Measurements from ENCODE around the gene TTF2.

DNA sequence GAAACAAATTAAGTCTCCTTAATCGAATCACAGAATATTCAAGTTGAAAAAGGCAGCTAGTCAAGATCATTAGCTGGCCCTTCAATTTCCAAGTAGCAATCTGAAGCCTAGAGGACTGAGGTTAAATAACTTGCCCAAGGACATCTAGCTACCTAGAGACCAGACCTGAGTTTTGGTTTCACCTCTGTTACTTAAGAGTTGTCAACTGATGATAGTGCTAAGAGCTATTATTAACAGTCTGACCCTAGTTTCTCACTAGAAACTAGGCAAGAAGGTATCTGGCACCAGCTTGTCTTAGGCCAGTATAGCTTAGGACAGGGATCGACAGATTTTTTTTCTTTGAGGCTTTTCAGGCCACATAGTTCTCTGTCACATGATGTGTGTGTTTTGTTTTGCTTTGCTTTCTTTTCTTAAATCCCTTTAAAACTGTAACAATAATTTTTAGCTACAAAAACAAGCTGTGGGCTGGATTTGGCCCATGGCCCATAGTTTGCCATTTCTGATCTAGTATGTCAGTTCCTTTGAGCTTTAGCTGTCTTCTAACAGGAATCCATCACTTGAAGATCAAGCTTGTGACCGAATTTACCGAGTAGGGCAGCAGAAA, 38.3 kb downstream of the TTF2 start:
- TF ChIP-seq EZH2 (IDR thresholded peaks at IDR 0.05; ENCODE audit: borderline replicate concordance, low read depth, low read length, poor library complexity, severe bottlenecking) = no peak
- TF ChIP-seq, protein P1, sequence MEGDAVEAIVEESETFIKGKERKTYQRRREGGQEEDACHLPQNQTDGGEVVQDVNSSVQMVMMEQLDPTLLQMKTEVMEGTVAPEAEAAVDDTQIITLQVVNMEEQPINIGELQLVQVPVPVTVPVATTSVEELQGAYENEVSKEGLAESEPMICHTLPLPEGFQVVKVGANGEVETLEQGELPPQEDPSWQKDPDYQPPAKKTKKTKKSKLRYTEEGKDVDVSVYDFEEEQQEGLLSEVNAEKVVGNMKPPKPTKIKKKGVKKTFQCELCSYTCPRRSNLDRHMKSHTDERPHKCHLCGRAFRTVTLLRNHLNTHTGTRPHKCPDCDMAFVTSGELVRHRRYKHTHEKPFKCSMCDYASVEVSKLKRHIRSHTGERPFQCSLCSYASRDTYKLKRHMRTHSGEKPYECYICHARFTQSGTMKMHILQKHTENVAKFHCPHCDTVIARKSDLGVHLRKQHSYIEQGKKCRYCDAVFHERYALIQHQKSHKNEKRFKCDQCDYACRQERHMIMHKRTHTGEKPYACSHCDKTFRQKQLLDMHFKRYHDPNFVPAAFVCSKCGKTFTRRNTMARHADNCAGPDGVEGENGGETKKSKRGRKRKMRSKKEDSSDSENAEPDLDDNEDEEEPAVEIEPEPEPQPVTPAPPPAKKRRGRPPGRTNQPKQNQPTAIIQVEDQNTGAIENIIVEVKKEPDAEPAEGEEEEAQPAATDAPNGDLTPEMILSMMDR (conservative IDR thresholded peaks at IDR 0.05; ENCODE audit: low read depth, low read length) = no peak
